Endodermal cell (in vitro differentiated cells): ENCODE measurements around the gene TMEM61. TPM values are rescaled to one million over a fixed set of nuclear protein-coding genes. Genes with fewer than 3 reads are reported as not detected.

ENCODE experiments used
- DNase-seq: peaks from one replicate; pipeline ENCODE4 v3.0.0-alpha.2; 2017
- H3K27ac ChIP-seq: 2 replicates; pipeline ENCODE4 v1.5.1; 2013; ENCODE audit warnings: mild to moderate bottlenecking, low read depth, low read length, moderate library complexity
- H3K27me3 ChIP-seq: 2 replicates; pipeline ENCODE4 v1.6.1; 2013; ENCODE audit warnings: mild to moderate bottlenecking, low read length, moderate library complexity; ENCODE audit not compliant: insufficient read depth, control insufficient read depth, poor library complexity, severe bottlenecking
- H3K36me3 ChIP-seq: 2 replicates; pipeline ENCODE4 v1.7.0; 2013; ENCODE audit warnings: mild to moderate bottlenecking, low read length, moderate library complexity; ENCODE audit not compliant: control insufficient read depth, insufficient read depth
- H3K4me1 ChIP-seq: one replicate; pipeline ENCODE4 v1.7.0; 2013; ENCODE audit warnings: low read length; ENCODE audit not compliant: control insufficient read depth, insufficient read depth
- H3K4me3 ChIP-seq: 2 replicates; pipeline ENCODE4 v1.5.1; 2013; ENCODE audit warnings: mild to moderate bottlenecking, low read length, moderate library complexity
- H3K9ac ChIP-seq: 2 replicates; pipeline ENCODE4 v1.6.1; 2013; ENCODE audit warnings: mild to moderate bottlenecking, low read length, moderate library complexity; ENCODE audit not compliant: poor library complexity, severe bottlenecking; ENCODE audit errors: extremely low read depth
- H3K9me3 ChIP-seq: 2 replicates; pipeline ENCODE4 v1.6.1; 2013; ENCODE audit warnings: mild to moderate bottlenecking, low read length, moderate library complexity; ENCODE audit not compliant: control insufficient read depth
- H3K27ac Mint-ChIP-seq: 2 replicates; pipeline ENCODE4 v1.8.0; 2020; ENCODE audit warnings: mixed read lengths
- H3K27me3 Mint-ChIP-seq: 2 replicates; pipeline ENCODE4 v1.8.0; 2021; ENCODE audit warnings: mild to moderate bottlenecking, mixed read lengths; ENCODE audit not compliant: insufficient read depth
- H3K36me3 Mint-ChIP-seq: 2 replicates; pipeline ENCODE4 v1.8.0; 2020; ENCODE audit warnings: low read depth, mixed read lengths
- H3K4me1 Mint-ChIP-seq: 2 replicates; pipeline ENCODE4 v1.8.0; 2020; ENCODE audit warnings: mixed read lengths
- H3K4me3 Mint-ChIP-seq: 2 replicates; pipeline ENCODE4 v1.8.0; 2020; ENCODE audit warnings: mild to moderate bottlenecking, moderate library complexity, mixed read lengths
- H3K9me3 Mint-ChIP-seq: 2 replicates; pipeline ENCODE4 v1.8.0; 2020; ENCODE audit warnings: mild to moderate bottlenecking, mixed read lengths
- WGBS, 2 experiments: methylation state at CpG; one replicate each; pipeline versions ENCODE4 v1.1.5 to v1.1.7; 2013; ENCODE audit warnings: missing lambda C conversion rate in 2 of 2, mixed read lengths in 1 of 2; ENCODE audit not compliant: insufficient coverage in 1 of 2, insufficient read length in 1 of 2; 5-methylcytosine and 5-hydroxymethylcytosine counted together
- total RNA-seq, 2 donors: library from RNA; stranded (reverse); fragmentation: NEBNext Ultra II Directional in 1 of 2; extraction: Animal tissue kit (Norgen Biotek cat#: 25700) in 1 of 2; gene quantifications; 2 replicates in 1 of 2; 3 replicates in 1 of 2; pipeline ENCODE4 v1.2.1, GENCODE V29; 2021
- TF ChIP-seq, protein P1 (sequence below): fragments of 200-600 bp; sonication (generic); conservative IDR thresholded peaks from 2 replicates; pipeline ENCODE4 v1.5.0; 2021; ENCODE audit warnings: antibody characterized with exemption, mild to moderate bottlenecking

TMEM61 gene
- total RNA-seq, 2 donors from 2014 or later = not detected

DNA sequence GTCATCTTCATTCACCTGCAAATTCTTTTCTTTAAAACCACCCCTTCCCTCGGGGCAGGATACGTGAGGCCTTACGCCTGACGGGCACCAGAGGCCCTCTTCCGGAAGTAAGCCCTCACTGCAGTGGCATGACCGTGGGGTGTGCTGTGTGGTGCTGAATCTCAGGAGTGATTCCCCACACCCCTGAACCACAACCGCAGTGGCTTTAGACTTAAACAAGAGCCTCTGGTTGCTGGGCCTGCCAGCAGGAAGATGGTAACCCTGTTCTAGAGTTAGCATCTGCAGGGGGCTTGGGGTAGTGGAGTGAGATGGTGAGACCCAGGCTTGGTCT is 30.4 kb downstream of the TMEM61 start:
- TF ChIP-seq, protein P1, sequence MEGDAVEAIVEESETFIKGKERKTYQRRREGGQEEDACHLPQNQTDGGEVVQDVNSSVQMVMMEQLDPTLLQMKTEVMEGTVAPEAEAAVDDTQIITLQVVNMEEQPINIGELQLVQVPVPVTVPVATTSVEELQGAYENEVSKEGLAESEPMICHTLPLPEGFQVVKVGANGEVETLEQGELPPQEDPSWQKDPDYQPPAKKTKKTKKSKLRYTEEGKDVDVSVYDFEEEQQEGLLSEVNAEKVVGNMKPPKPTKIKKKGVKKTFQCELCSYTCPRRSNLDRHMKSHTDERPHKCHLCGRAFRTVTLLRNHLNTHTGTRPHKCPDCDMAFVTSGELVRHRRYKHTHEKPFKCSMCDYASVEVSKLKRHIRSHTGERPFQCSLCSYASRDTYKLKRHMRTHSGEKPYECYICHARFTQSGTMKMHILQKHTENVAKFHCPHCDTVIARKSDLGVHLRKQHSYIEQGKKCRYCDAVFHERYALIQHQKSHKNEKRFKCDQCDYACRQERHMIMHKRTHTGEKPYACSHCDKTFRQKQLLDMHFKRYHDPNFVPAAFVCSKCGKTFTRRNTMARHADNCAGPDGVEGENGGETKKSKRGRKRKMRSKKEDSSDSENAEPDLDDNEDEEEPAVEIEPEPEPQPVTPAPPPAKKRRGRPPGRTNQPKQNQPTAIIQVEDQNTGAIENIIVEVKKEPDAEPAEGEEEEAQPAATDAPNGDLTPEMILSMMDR = peak; percentile 48
- H3K27ac Mint-ChIP-seq = no peak overlapping the region
- no peaks in the 10 kb centered on the region for H3K4me1 ChIP-seq
- no peak overlapping the region for H3K27ac ChIP-seq
- H3K9me3 Mint-ChIP-seq = peaks cover 18% of the 10 kb centered on the region
- peaks cover 3% of the 10 kb centered on the region for H3K4me1 Mint-ChIP-seq
- H3K4me3 ChIP-seq = no peak overlapping the region
- H3K27me3 ChIP-seq = no peaks in the 10 kb centered on the region
- H3K36me3 Mint-ChIP-seq = peaks cover 9% of the 10 kb centered on the region
- no peaks in the 10 kb centered on the region for H3K36me3 ChIP-seq
- no peak for DNase-seq
- no peak overlapping the region for H3K9ac ChIP-seq
- H3K9me3 ChIP-seq = no peaks in the 10 kb centered on the region
- WGBS, 2 experiments = 76 to 89% methylated on average over 5 to 7 of the region's 7 CpGs
- H3K27me3 Mint-ChIP-seq = peaks cover 27% of the 10 kb centered on the region
- H3K4me3 Mint-ChIP-seq = no peak overlapping the region

DNA sequence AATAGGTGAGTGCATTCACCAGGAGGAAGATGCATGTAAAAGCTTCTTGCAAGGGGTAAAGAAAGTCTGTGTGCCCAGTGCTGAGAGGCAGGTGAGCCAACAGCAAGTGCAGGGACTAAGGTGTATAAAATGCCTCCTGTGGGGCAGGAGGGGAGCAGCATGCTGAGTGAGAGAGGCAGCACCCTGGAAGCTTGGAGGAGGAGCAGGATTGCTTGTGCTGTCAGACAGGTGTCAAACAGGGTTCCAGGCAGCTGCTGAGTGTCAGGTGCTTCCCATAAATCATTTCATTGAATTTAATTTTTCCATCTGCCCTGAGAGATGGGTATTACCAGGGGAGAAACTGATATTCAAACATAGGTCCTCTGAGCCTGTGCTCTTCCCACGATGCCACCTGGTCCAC is 32.2 kb downstream of the TMEM61 start:
- H3K27ac Mint-ChIP-seq = no peak overlapping the region
- H3K4me1 Mint-ChIP-seq = peaks cover 3% of the 10 kb centered on the region
- Histone ChIP-seq H3K4me1 (no peaks in the 10 kb centered on the region), H3K27me3 (no peaks in the 10 kb centered on the region), H3K36me3 (no peaks in the 10 kb centered on the region), H3K9me3 (no peaks in the 10 kb centered on the region), H3K4me3 (no peak overlapping the region), H3K27ac (no peak overlapping the region), H3K9ac (no peak overlapping the region)
- WGBS, 2 experiments = 94% methylated on average over 1 of the region's 1 CpG; no CpG with 5 or more reads in 1 of the 2 experiments
- peaks cover 18% of the 10 kb centered on the region for H3K9me3 Mint-ChIP-seq
- DNase-seq = no peak
- H3K27me3 Mint-ChIP-seq = peaks cover 33% of the 10 kb centered on the region
- H3K4me3 Mint-ChIP-seq = no peak overlapping the region
- H3K36me3 Mint-ChIP-seq = peaks cover 15% of the 10 kb centered on the region
- TF ChIP-seq, protein P1 = no peak

DNA sequence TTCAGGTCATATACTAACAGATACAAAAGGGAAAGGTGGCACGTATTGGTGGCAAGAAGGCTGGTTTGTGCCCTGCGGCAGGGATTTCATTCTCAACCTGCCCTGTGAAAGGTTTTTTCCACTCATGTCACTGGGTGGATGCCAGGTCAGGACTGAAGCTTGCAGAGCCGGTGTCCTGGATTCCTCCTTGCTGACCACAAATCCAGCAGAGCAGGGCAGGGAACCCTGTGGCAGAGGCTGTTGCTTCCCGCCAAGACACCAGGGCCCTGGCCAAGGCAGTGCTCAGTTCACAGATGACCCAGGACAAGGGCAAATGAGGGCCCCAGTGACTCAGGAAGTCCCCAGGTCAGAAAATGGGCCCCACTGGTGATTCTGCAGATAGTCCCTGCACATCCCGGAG is 34.7 kb downstream of the TMEM61 start:
- H3K27me3 ChIP-seq = no peaks in the 10 kb centered on the region
- H3K4me1 ChIP-seq = peaks cover 4% of the 10 kb centered on the region
- H3K27me3 Mint-ChIP-seq = peaks cover 20% of the 10 kb centered on the region
- 93 to 97% methylated on average over 5 of the region's 5 CpGs for WGBS, 2 experiments
- H3K36me3 ChIP-seq = no peaks in the 10 kb centered on the region
- H3K36me3 Mint-ChIP-seq = peaks cover 6% of the 10 kb centered on the region
- TF ChIP-seq, protein P1 = no peak
- no peak overlapping the region for H3K9ac ChIP-seq
- H3K4me3 Mint-ChIP-seq = no peak overlapping the region
- H3K9me3 ChIP-seq = no peaks in the 10 kb centered on the region
- no peak for DNase-seq
- H3K4me1 Mint-ChIP-seq = peaks cover 3% of the 10 kb centered on the region
- H3K27ac ChIP-seq = no peak overlapping the region
- H3K4me3 ChIP-seq = no peak overlapping the region
- no peaks in the 10 kb centered on the region for H3K9me3 Mint-ChIP-seq
- H3K27ac Mint-ChIP-seq = no peak overlapping the region
